ENCODE measurements around the gene ADGRV1.
"Not testable (repeated sequence)": the region's sequence is repeated elsewhere in the genome, so short reads cannot be mapped to it uniquely, and the experiment has no call there.

The ADGRV1 gene

DNA sequence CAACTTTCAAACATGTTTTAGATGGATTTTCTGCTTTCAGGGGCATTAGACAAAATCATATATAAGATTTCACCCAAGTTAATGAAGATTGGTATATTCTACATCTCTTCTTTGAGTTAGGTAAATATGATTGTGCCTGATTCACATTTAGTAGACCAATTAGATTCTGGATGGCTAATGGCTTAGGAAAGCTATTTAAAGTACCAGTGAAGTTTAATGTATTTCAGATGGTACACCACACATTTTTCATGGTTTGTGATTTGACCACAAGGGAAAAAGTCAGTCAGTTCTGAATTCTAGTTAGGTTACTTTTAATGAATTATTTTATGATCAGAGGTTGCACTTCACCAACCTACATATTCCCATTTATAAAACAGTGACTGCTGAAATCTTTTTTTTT lies 409.7 kb downstream of the ADGRV1 start:
- TF ChIP-seq, protein P1, sequence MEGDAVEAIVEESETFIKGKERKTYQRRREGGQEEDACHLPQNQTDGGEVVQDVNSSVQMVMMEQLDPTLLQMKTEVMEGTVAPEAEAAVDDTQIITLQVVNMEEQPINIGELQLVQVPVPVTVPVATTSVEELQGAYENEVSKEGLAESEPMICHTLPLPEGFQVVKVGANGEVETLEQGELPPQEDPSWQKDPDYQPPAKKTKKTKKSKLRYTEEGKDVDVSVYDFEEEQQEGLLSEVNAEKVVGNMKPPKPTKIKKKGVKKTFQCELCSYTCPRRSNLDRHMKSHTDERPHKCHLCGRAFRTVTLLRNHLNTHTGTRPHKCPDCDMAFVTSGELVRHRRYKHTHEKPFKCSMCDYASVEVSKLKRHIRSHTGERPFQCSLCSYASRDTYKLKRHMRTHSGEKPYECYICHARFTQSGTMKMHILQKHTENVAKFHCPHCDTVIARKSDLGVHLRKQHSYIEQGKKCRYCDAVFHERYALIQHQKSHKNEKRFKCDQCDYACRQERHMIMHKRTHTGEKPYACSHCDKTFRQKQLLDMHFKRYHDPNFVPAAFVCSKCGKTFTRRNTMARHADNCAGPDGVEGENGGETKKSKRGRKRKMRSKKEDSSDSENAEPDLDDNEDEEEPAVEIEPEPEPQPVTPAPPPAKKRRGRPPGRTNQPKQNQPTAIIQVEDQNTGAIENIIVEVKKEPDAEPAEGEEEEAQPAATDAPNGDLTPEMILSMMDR (IDR thresholded peaks at IDR 0.05; ENCODE audit: low read length, missing control alignments) = no peak
- DNase-seq (ENCODE audit: low read depth) = no peak

DNA sequence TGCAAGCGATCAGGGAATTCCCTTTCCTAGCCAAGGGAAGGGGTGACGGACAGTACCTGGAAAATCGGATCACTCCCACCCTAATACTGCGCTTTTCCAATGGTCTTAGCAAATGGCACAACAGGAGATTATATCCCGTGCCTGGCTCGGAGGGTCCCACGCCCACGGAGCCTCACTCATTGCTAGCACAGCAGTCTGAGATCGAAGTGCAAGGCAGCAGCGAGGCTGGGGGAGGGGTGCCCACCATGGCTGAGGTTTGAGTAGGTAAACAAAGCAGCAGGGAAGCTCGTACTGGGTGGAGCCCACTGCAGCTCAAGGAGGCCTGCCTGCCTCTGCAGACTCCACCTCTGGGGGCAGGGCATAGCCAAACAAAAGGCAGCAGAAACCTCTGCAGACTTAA lies 411.3 kb downstream of the ADGRV1 start:
- not testable (repeated sequence) for H3K4me3 ChIP-seq (replicated peaks; ENCODE audit: low read depth, low read length); DNase-seq (ENCODE audit: low read depth)

More for the DNA sequence above, 409.7 kb downstream of the ADGRV1 start:
- no peak overlapping the region for H3K4me3 ChIP-seq (replicated peaks; ENCODE audit: low read depth, low read length)

DNA sequence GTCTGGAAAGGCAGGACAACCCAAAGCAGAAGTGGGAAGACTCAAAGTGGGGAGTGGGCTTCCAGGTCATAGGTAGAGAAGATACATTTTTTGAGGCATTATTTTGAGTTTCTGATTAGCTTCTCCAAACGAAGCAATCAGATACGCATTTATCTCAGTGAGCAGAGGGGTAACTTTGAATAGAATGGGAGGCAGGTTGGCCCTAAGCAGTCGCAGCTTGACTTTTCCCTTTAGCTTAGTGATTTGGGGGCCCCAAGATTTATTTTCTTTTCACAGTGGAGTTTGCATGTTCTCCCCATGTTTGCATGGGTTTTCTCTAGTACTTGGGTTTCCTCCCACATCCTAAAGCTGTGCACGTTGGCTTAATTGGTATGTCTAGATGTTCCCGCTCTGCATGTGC lies 422.6 kb downstream of the ADGRV1 start:
- no peak for DNase-seq (ENCODE audit: low read depth)
- H3K4me3 ChIP-seq (replicated peaks; ENCODE audit: low read depth, low read length) = no peak overlapping the region

GRCh38 chr5:90981821-90982220 lies 423.2 kb downstream of the ADGRV1 start:
- no peak for DNase-seq (ENCODE audit: low read depth)
- no peak overlapping the region for H3K4me3 ChIP-seq (replicated peaks; ENCODE audit: low read depth, low read length)

More for the DNA sequence above, 422.6 kb downstream of the ADGRV1 start:
- TF ChIP-seq, protein P1 (IDR thresholded peaks at IDR 0.05; ENCODE audit: low read length, missing control alignments) = no peak

DNA sequence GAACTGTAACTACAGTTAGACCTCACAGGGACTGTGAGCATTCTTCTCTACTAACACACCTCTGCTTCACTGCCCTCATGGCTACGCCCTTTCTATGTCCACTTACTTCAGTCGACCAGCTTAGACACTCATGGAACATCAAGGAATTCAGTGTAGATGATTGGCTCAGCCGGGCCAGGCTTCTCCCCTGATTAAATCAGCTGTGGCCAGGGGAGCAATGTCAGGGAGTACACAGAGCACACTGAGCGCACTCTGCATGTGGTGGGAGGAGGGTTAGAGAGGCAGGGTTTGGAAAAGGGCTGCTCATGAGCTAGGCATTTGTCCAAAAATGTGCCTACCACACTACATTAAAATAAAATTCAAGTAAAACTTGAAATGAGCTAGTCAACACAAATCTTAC lies 424.0 kb downstream of the ADGRV1 start:
- DNase-seq (ENCODE audit: low read depth) = peak; percentile 77

More at GRCh38 chr5:90981821-90982220, 423.2 kb downstream of the ADGRV1 start:
- TF ChIP-seq, protein P1 (IDR thresholded peaks at IDR 0.05; ENCODE audit: low read length, missing control alignments) = no peak

DNA sequence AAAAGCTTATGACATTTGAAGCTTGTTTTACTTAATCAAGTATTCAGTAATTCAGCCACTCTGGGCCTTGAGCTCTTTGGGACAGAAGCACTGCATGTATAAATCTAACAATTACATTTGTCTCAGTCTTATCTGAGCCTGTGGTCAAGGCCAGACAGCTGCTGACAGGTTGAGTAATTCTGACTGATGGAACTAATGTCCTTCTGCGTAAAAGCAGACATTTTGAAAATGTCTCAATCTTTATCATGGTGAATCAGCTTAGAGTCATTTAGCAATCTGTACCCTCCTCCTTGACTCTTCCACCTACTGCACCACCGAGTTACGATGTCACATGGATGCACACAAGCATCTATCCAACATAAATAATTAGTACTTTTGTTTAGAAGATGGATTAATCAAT lies 424.6 kb downstream of the ADGRV1 start:
- DNase-seq (ENCODE audit: low read depth) = peak; percentile 96
- H3K4me3 ChIP-seq (replicated peaks; ENCODE audit: low read depth, low read length) = no peak overlapping the region

More for the DNA sequence above, 424.0 kb downstream of the ADGRV1 start:
- TF ChIP-seq, protein P1 (IDR thresholded peaks at IDR 0.05; ENCODE audit: low read length, missing control alignments) = no peak
- no peak overlapping the region for H3K4me3 ChIP-seq (replicated peaks; ENCODE audit: low read depth, low read length)

DNA sequence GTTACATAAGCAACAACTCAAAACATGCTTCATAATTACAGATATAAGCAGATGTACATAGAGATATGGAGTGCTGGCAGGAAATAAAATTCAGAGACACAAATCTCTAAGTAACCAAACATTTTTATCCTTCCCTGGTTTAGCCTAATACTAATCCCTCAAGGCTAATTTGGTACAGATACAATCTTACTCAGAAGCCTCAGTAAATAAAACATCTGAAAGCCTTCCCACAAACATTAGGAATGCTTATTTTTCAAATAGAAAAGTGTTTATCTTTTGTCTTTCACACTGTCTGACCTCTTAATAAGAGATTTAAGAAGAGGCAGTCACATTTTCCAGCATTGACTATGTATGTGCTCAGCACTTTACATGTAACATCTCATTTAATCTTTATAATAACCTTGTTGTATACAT lies 425.1 kb downstream of the ADGRV1 start:
- TF ChIP-seq, protein P1 (IDR thresholded peaks at IDR 0.05; ENCODE audit: low read length, missing control alignments) = no peak
- no peak overlapping the region for H3K4me3 ChIP-seq (replicated peaks; ENCODE audit: low read depth, low read length)
- no peak for DNase-seq (ENCODE audit: low read depth)

More for the DNA sequence above, 424.6 kb downstream of the ADGRV1 start:
- TF ChIP-seq, protein P1 (IDR thresholded peaks at IDR 0.05; ENCODE audit: low read length, missing control alignments) = no peak

All from fibroblast of pulmonary artery (primary cell).